ENCODE measurements around the gene PRDX5. TPM values are rescaled to one million over a fixed set of nuclear protein-coding genes. Genes with fewer than 3 reads are reported as not detected.

Gene PRDX5
- total RNA-seq, 4 donors from 2014 or later = 97.1 to 156 (median 113) TPM

DNA sequence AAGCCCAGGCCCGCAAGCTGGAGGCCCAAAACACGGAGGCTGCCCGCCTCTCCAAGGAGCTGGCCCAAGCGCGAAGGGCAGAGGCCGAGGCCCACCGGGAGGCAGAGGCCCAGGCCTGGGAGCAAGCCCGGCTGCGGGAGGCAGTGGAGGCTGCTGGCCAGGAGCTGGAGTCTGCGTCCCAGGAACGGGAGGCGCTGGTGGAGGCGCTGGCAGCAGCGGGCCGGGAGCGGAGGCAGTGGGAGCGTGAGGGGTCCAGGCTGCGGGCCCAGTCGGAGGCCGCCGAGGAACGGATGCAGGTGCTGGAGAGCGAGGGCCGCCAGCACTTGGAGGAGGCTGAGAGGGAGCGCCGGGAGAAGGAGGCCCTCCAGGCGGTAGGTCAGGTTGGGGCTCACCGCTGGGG lies 26.9 kb downstream of the PRDX5 start:
- no peak for TF ChIP-seq POLR2A (IDR thresholded peaks at IDR 0.05)
- TF ChIP-seq, protein P1, sequence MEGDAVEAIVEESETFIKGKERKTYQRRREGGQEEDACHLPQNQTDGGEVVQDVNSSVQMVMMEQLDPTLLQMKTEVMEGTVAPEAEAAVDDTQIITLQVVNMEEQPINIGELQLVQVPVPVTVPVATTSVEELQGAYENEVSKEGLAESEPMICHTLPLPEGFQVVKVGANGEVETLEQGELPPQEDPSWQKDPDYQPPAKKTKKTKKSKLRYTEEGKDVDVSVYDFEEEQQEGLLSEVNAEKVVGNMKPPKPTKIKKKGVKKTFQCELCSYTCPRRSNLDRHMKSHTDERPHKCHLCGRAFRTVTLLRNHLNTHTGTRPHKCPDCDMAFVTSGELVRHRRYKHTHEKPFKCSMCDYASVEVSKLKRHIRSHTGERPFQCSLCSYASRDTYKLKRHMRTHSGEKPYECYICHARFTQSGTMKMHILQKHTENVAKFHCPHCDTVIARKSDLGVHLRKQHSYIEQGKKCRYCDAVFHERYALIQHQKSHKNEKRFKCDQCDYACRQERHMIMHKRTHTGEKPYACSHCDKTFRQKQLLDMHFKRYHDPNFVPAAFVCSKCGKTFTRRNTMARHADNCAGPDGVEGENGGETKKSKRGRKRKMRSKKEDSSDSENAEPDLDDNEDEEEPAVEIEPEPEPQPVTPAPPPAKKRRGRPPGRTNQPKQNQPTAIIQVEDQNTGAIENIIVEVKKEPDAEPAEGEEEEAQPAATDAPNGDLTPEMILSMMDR (IDR thresholded peaks at IDR 0.05) = no peak
- H3K27me3 ChIP-seq = no peaks in the 10 kb centered on the region
- no peak overlapping the region for H3K4me3 ChIP-seq
- DNase-seq = no peak
- intact Hi-C loops (cut with DNase I; ENCODE audit: low total_unique reads) = no loop called here
- H3K27ac ChIP-seq = no peak overlapping the region
- no peaks in the 10 kb centered on the region for H3K36me3 ChIP-seq
- no peaks in the 10 kb centered on the region for H3K4me1 ChIP-seq
- no peaks in the 10 kb centered on the region for H3K9me3 ChIP-seq

DNA sequence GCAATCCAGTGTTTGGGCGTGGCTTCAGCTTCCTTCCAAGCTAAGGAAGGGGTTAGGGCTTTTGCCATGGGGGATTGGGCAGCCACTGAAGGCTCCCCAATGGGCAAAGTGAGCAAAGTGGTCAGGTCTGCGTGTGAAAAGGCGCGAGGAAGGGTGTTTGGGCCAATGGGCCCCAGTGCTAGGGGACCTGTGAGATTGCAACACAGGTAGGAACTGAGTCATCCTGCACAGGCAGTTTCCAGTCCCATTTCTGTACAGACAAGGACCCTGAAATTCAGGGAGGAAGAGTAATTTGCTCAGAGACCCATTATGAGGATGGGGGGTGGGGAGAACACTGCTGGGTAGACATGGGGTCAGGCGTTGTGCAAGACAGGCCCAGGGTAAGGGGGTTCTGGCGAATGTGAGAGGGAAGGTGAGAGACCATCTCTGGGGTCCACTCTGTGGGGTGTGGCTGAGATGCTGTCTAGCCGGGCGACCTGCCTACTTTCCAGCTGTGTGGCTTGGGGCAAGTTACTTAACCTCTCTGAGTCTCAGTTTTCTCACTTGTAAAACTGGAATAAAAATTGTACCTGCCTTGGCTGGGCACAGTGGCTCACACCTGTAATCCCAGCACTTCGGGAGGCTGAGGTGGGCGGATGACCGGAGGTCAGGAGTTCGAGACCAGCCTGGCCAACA lies 29.4 kb downstream of the PRDX5 start:
- intact Hi-C loops (cut with DNase I; ENCODE audit: low total_unique reads) = no loop called here
- Histone ChIP-seq H3K4me3 (no peak overlapping the region), H3K4me1 (no peaks in the 10 kb centered on the region), H3K36me3 (no peaks in the 10 kb centered on the region), H3K27ac (no peak overlapping the region), H3K27me3 (no peaks in the 10 kb centered on the region), H3K9me3 (no peaks in the 10 kb centered on the region)
- DNase-seq = no peak
- TF ChIP-seq POLR2A (IDR thresholded peaks at IDR 0.05) = no peak
- TF ChIP-seq, protein P1 (IDR thresholded peaks at IDR 0.05) = no peak

DNA sequence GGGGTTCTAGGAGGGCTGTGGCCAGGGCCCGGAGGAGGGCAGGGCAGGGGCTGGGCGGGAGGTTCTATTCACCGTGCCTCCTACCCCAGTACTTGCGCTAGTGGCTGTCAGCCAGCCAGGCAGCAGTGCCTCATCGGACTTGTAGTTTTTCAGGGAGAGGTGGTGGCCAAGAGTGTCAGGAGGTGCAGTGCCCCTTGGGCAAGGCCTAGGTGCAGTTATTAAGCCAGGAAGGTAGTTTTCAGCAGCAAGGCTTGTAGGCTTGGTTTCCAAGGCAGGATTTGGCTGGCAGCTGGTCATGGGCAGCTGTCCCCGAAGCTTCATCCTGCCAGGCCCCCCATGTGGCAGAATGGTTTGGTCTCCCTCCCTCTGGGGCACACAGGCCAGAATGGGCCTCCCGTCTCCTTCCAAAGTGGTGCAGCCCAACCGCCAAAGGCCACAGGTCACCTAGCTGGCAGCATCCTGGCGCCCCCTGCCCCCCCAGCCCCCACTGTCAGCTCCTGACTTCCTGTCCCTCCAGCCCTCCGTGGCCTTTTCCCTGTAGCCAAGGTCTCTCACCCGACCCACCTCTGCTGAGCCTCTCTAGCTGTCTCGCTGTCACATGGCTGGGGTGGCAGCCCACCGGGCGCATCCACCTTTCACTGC lies 30.6 kb downstream of the PRDX5 start:
- intact Hi-C loops (cut with DNase I; ENCODE audit: low total_unique reads) = no loop called here
- Histone ChIP-seq H3K27ac (no peak overlapping the region), H3K9me3 (no peaks in the 10 kb centered on the region), H3K4me3 (no peak overlapping the region), H3K36me3 (no peaks in the 10 kb centered on the region), H3K27me3 (no peaks in the 10 kb centered on the region), H3K4me1 (no peaks in the 10 kb centered on the region)
- DNase-seq = no peak
- TF ChIP-seq, protein P1 (IDR thresholded peaks at IDR 0.05) = no peak
- no peak for TF ChIP-seq POLR2A (IDR thresholded peaks at IDR 0.05)

DNA sequence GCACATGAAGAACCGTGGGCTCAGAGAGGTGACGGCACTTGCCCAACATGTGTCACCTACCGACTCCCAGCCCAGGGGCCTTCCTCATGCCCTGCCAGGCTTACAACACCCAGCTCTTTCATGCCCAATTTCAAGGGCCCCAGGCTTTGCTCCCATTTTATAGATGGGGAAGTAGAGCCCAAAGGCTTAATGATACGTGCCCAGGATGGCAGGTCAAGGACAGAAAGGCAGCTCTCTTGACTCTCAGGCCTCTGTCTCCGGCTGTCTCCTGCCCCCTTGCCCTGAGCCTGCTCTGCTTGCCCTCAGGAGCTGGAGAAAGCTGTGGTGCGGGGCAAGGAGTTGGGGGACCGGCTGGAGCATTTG lies 31.1 kb downstream of the PRDX5 start:
- intact Hi-C loops (cut with DNase I; ENCODE audit: low total_unique reads) = no loop called here
- Histone ChIP-seq H3K27me3 (no peaks in the 10 kb centered on the region), H3K27ac (no peak overlapping the region)

DNA sequence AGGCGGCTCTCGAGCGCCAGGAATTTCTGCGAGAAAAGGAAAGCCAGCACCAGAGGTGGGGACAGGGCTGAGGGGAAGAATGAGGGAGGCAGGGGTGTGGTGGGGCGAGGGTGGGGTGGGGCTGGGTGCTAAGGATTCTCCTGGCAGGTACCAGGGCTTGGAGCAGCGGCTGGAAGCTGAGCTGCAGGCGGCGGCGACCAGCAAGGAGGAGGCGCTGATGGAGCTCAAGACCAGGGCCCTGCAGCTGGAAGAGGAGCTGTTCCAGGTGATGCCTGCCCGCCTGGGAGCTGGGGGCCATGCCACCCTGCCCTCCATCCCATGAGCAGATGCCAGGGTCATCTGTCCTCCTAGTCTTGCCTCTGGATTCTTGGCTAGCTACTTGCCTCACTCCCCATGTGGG lies 31.5 kb downstream of the PRDX5 start:
- no peak overlapping the region for H3K4me3 ChIP-seq
- H3K9me3 ChIP-seq = no peaks in the 10 kb centered on the region

More for the DNA sequence above, 31.1 kb downstream of the PRDX5 start:
- no peaks in the 10 kb centered on the region for H3K4me1 ChIP-seq
- no peak overlapping the region for H3K4me3 ChIP-seq
- TF ChIP-seq, protein P1 (IDR thresholded peaks at IDR 0.05) = no peak
- TF ChIP-seq POLR2A (IDR thresholded peaks at IDR 0.05) = no peak
- no peaks in the 10 kb centered on the region for H3K36me3 ChIP-seq
- no peaks in the 10 kb centered on the region for H3K9me3 ChIP-seq
- DNase-seq = no peak

More for the DNA sequence above, 31.5 kb downstream of the PRDX5 start:
- DNase-seq = no peak
- Histone ChIP-seq H3K36me3 (no peaks in the 10 kb centered on the region), H3K27ac (no peak overlapping the region), H3K4me1 (no peaks in the 10 kb centered on the region), H3K27me3 (no peaks in the 10 kb centered on the region)
- TF ChIP-seq, protein P1 (IDR thresholded peaks at IDR 0.05) = no peak
- TF ChIP-seq POLR2A (IDR thresholded peaks at IDR 0.05) = no peak
- intact Hi-C loops (cut with DNase I; ENCODE audit: low total_unique reads) = no loop called here

All from uterus (tissue), 4 donors.